MM.1S (cell line): Measurements from ENCODE around the gene SLC15A3.

ENCODE experiments used
- DNase-seq: peaks from one replicate; pipeline ENCODE4 v3.0.0-alpha.2; 2015
- H2AFZ ChIP-seq: fragments of 300-600 bp; sonication (generic); 2 replicates; pipeline ENCODE4 v1.6.0; 2016; ENCODE audit warnings: antibody characterized with exemption, low read length
- H3F3A ChIP-seq: fragments of 300-600 bp; sonication (generic); 2 replicates; pipeline ENCODE4 v1.6.1; 2016; ENCODE audit warnings: mild to moderate bottlenecking, antibody characterized with exemption, low read length, moderate library complexity, mixed read lengths; ENCODE audit not compliant: insufficient read depth
- H3K27ac ChIP-seq: fragments of 300-600 bp; sonication (generic); 2 replicates; pipeline ENCODE4 v1.5.1; 2016; ENCODE audit warnings: mild to moderate bottlenecking, low read length
- H3K27me3 ChIP-seq: fragments of 300-600 bp; sonication (generic); replicated peaks from 2 replicates; pipeline ENCODE4 v1.6.0; 2016; ENCODE audit warnings: low read length; ENCODE audit not compliant: insufficient read depth
- H3K36me3 ChIP-seq: fragments of 300-600 bp; sonication (generic); replicated peaks from 2 replicates; pipeline ENCODE4 v1.6.1; 2016; ENCODE audit warnings: mild to moderate bottlenecking, low read length, mixed read lengths; ENCODE audit not compliant: insufficient read depth
- H3K4me1 ChIP-seq: fragments of 300-600 bp; sonication (generic); 2 replicates; pipeline ENCODE4 v1.6.1; 2016; ENCODE audit warnings: low read length, mixed read lengths
- H3K4me2 ChIP-seq: fragments of 300-600 bp; sonication (generic); 2 replicates; pipeline ENCODE4 v1.6.0; 2016; ENCODE audit warnings: low read depth, low read length
- H3K4me3 ChIP-seq: fragments of 300-600 bp; sonication (generic); 2 replicates; pipeline ENCODE4 v1.5.1; 2016; ENCODE audit warnings: low read length, mixed read lengths
- H3K79me2 ChIP-seq: fragments of 300-600 bp; sonication (generic); 2 replicates; pipeline ENCODE4 v1.6.1; 2016; ENCODE audit warnings: mixed run types, low read length, mixed read lengths
- H3K9ac ChIP-seq: fragments of 300-600 bp; sonication (generic); 2 replicates; pipeline ENCODE4 v1.6.1; 2016; ENCODE audit warnings: low read length, mixed read lengths
- H3K9me2 ChIP-seq: fragments of 300-600 bp; sonication (generic); replicated peaks from 2 replicates; pipeline ENCODE4 v1.6.1; 2016; ENCODE audit warnings: mild to moderate bottlenecking, low read length, mixed read lengths; ENCODE audit not compliant: insufficient read depth
- H3K9me3 ChIP-seq: fragments of 300-600 bp; sonication (generic); replicated peaks from 2 replicates; pipeline ENCODE4 v1.6.1; 2016; ENCODE audit warnings: mild to moderate bottlenecking, low read length, mixed read lengths; ENCODE audit not compliant: insufficient read depth
- H4K20me1 ChIP-seq: fragments of 300-600 bp; sonication (generic); 2 replicates; pipeline ENCODE4 v1.6.1; 2016; ENCODE audit warnings: mild to moderate bottlenecking, low read length, moderate library complexity, mixed read lengths; ENCODE audit not compliant: insufficient read depth
- CTCF ChIP-seq: fragments of 300-600 bp; sonication (generic); IDR thresholded peaks from 2 replicates; pipeline ENCODE4 v1.5.1; 2016; ENCODE audit warnings: antibody characterized with exemption, low read length, mixed read lengths
- EZH2 ChIP-seq: fragments of 300-600 bp; sonication (generic); optimal IDR thresholded peaks from 2 replicates; pipeline ENCODE3; 2017; ENCODE audit warnings: low read depth, mild to moderate bottlenecking, antibody characterized with exemption, low read length, mixed read lengths
- EZH2phosphoT487 ChIP-seq: fragments of 300-600 bp; sonication (generic); IDR thresholded peaks from 2 replicates; pipeline ENCODE4 v1.6.1; 2018; ENCODE audit warnings: antibody characterized with exemption, low read length

SLC15A3 gene

GRCh38 chr11:60944490-60945294, 7.3 kb downstream of the SLC15A3 start:
- TF ChIP-seq EZH2 (no peak), EZH2phosphoT487 (no peak), CTCF (peak; percentile 24)
- no peak overlapping the region for H3K4me2 ChIP-seq

GRCh38 chr11:60942970-60943565, 8.9 kb downstream of the SLC15A3 start:
- no peaks in the 10 kb centered on the region for H3K36me3 ChIP-seq

More at GRCh38 chr11:60944490-60945294, 7.3 kb downstream of the SLC15A3 start:
- Histone ChIP-seq H3K27ac (no peak overlapping the region), H3K79me2 (no peaks in the 10 kb centered on the region), H3K9me3 (no peaks in the 10 kb centered on the region), H3K27me3 (0 out of 2 replicates have a peak, but pooled peaks cover under 1% of the 10 kb centered on the region), H3K36me3 (no peaks in the 10 kb centered on the region), H3K9me2 (no peaks in the 10 kb centered on the region), H3F3A (no peaks in the 10 kb centered on the region), H4K20me1 (no peaks in the 10 kb centered on the region), H2AFZ (no peak overlapping the region), H3K4me1 (no peaks in the 10 kb centered on the region), H3K4me3 (no peak overlapping the region), H3K9ac (no peak overlapping the region)
- peak; percentile 8 for DNase-seq

DNA sequence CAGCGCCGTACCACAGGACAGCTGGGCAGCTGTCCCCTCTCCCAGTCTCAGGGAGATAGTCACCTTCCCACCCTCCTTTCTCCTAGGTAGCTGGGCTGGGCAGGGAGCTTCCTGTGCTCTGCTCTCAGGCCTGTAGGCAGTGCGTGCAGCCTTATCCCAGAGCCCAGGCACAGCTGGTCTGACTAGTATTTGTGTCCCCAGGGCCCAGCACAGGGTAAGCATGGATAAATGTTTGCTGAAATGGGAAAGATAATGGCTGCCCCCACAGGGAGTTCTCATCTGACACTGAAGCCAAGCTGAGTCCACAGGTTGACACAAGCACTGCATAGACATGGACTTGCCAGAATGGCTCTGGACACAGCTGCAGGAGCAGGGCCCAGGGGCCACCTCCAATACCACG, 9.8 kb downstream of the SLC15A3 start:
- no peak overlapping the region for H3K4me2 ChIP-seq
- H2AFZ ChIP-seq = no peak overlapping the region
- H3K9ac ChIP-seq = no peak overlapping the region
- H3K9me2 ChIP-seq = no peaks in the 10 kb centered on the region
- H3K4me3 ChIP-seq = no peak overlapping the region
- no peaks in the 10 kb centered on the region for H3K36me3 ChIP-seq
- H3K27ac ChIP-seq = no peak overlapping the region
- no peak for TF ChIP-seq CTCF
- TF ChIP-seq EZH2phosphoT487 = no peak
- no peak for TF ChIP-seq EZH2
- H3K79me2 ChIP-seq = no peaks in the 10 kb centered on the region
- H3K27me3 ChIP-seq = peaks cover 2% of the 10 kb centered on the region; the same call in 1 of the 2 replicates
- H4K20me1 ChIP-seq = no peaks in the 10 kb centered on the region
- H3F3A ChIP-seq = no peaks in the 10 kb centered on the region
- H3K4me1 ChIP-seq = no peaks in the 10 kb centered on the region
- DNase-seq = no peak
- H3K9me3 ChIP-seq = no peaks in the 10 kb centered on the region

More at GRCh38 chr11:60942970-60943565, 8.9 kb downstream of the SLC15A3 start:
- no peak overlapping the region for H3K9ac ChIP-seq
- H3K27me3 ChIP-seq = no peaks in the 10 kb centered on the region
- H3F3A ChIP-seq = no peaks in the 10 kb centered on the region
- no peak overlapping the region for H2AFZ ChIP-seq
- TF ChIP-seq EZH2 (no peak), EZH2phosphoT487 (no peak), CTCF (no peak)
- H3K4me2 ChIP-seq = no peak overlapping the region
- H3K4me3 ChIP-seq = no peak overlapping the region
- no peaks in the 10 kb centered on the region for H3K79me2 ChIP-seq
- H3K27ac ChIP-seq = no peak overlapping the region
- no peaks in the 10 kb centered on the region for H3K9me3 ChIP-seq
- no peaks in the 10 kb centered on the region for H3K4me1 ChIP-seq
- no peak for DNase-seq
- no peaks in the 10 kb centered on the region for H4K20me1 ChIP-seq
- H3K9me2 ChIP-seq = no peaks in the 10 kb centered on the region
